ENCODE data around the gene PIK3R2.

The PIK3R2 gene

GRCh38 chr19:18126097-18126496, 26.9 kb upstream of the PIK3R2 start:
- DNase-seq, result no peak

- no peak for DNase-seq
These were observed 24.9 kb upstream of the PIK3R2 start for GRCh38 chr19:18128044-18128443.

- no peak for DNase-seq
These were observed 24.2 kb upstream of the PIK3R2 start for GRCh38 chr19:18128805-18129204.

GRCh38 chr19:18130523-18131242, 22.3 kb upstream of the PIK3R2 start:
- no peak for DNase-seq

GRCh38 chr19:18131841-18132596, 20.9 kb upstream of the PIK3R2 start:
- no peak for DNase-seq

- no peak for DNase-seq
These were observed 17.0 kb upstream of the PIK3R2 start for GRCh38 chr19:18135712-18136584.

GRCh38 chr19:18137242-18137641, 15.7 kb upstream of the PIK3R2 start:
- DNase-seq, result no peak

GRCh38 chr19:18137657-18138339, 15.2 kb upstream of the PIK3R2 start:
- DNase-seq, result no peak

GRCh38 chr19:18140473-18140872, 12.5 kb upstream of the PIK3R2 start:
- DNase-seq, result no peak

- DNase-seq, result no peak
These were observed 11.9 kb upstream of the PIK3R2 start for GRCh38 chr19:18141031-18141430.

GRCh38 chr19:18143902-18144301, 9.1 kb upstream of the PIK3R2 start:
- no peak for DNase-seq

- DNase-seq, result no peak
These were observed 8.6 kb upstream of the PIK3R2 start for GRCh38 chr19:18144361-18144760.

GRCh38 chr19:18144906-18145305, 8.1 kb upstream of the PIK3R2 start:
- no peak for DNase-seq

GRCh38 chr19:18145391-18145999, 7.5 kb upstream of the PIK3R2 start:
- no peak for DNase-seq

- no peak for DNase-seq
These were observed 5.6 kb upstream of the PIK3R2 start for GRCh38 chr19:18147396-18147795.

- DNase-seq, result no peak
These were observed 3.4 kb upstream of the PIK3R2 start for GRCh38 chr19:18149596-18149975.

- no peak for DNase-seq
These were observed 2.0 kb upstream of the PIK3R2 start for GRCh38 chr19:18150776-18151624.

- DNase-seq, result peak; percentile 96
These were observed 534 bp upstream of the PIK3R2 start for GRCh38 chr19:18152442-18152816.

- DNase-seq, result peak; percentile 40
These were observed 682 bp downstream of the PIK3R2 start for GRCh38 chr19:18153556-18154134.

GRCh38 chr19:18155095-18156087, 2.4 kb downstream of the PIK3R2 start:
- no peak for DNase-seq

Measured in activated CD8-positive, alpha-beta memory T cell treated with anti-CD3 and anti-CD28 coated beads, Interleukin-2, amount 50 U/mL, for 4 hours (primary cell).